ENCODE measurements around the gene PALMD.

GRCh38 chr1:99638853-99639252 is 7.1 kb upstream of the PALMD start:
- no peak for TF ChIP-seq CTCF (IDR thresholded peaks at IDR 0.05)
- TF ChIP-seq POLR2A (IDR thresholded peaks at IDR 0.05), result no peak
